ENCODE measurements around the gene ENTPD1.
"Not testable (repeated sequence)": the region's sequence is repeated elsewhere in the genome, so short reads cannot be mapped to it uniquely, and the experiment has no call there.

The ENTPD1 gene, protein sequence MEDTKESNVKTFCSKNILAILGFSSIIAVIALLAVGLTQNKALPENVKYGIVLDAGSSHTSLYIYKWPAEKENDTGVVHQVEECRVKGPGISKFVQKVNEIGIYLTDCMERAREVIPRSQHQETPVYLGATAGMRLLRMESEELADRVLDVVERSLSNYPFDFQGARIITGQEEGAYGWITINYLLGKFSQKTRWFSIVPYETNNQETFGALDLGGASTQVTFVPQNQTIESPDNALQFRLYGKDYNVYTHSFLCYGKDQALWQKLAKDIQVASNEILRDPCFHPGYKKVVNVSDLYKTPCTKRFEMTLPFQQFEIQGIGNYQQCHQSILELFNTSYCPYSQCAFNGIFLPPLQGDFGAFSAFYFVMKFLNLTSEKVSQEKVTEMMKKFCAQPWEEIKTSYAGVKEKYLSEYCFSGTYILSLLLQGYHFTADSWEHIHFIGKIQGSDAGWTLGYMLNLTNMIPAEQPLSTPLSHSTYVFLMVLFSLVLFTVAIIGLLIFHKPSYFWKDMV

DNA sequence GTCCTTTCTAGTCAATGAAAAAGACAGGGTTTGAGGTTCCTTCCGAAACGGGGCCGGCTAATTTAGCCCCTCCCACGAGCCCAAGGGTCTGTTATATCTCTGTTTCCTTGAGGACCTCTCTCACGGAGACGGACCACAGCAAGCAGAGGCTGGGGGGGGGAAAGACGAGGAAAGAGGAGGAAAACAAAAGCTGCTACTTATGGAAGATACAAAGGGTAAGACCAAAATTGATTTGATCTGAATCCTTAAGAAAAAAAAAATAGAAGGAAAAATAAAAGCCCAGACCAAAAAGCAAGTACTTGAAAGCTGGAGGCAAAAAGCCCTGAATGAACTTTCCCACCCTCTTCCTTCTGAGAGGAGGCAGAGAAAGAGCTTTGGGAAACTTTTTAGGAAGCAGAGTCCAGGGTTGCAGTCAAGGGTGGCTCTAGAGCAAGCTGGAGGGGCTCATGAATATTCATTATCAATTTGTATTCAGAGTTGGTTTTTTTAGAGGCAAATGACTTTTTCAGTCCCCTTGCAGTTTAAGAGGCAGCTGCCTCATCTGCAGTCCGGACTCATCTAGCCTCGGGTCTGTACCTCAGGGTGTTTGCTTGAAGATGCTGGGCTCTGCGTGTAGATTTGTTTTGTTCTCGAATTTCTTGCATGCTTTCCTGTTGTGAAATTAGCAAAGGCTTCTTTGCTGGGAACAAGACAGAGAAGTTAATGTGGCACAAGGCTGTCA, at the start of gene ENTPD1:
TSS of gene ENTPD1 (plus strand) at position 123 of the 721 bp plus-strand sequence. CDS start at position 200, 77 bp downstream.
- peak; percentile 8 for DNase-seq

- DNase-seq, result no peak
These were observed 49.4 kb upstream of the ENTPD1 start for GRCh38 chr10:95706573-95706972.

DNA sequence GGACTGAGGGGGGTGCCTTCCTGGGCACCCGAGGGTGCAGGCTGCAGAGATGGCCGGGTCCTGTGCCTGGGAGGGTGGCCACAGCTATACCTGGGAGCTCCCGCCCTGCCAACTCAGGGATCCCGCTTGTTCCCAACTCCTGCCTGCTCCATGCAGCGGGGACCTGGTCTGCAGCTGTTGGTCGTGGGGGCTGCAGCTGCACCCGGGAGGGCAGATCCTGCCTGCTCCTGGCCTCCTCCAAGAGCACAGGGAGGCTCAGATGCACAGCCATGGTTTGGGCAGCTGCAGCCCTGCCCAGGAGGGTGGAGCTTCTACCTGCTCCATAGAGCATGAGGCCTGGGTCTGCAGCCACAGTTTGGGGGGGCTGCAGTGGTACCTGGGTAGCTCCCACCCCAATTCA, 49.0 kb upstream of the ENTPD1 start:
- DNase-seq, result no peak

GRCh38 chr10:95711492-95711891, 44.5 kb upstream of the ENTPD1 start:
- no peak for DNase-seq

DNA sequence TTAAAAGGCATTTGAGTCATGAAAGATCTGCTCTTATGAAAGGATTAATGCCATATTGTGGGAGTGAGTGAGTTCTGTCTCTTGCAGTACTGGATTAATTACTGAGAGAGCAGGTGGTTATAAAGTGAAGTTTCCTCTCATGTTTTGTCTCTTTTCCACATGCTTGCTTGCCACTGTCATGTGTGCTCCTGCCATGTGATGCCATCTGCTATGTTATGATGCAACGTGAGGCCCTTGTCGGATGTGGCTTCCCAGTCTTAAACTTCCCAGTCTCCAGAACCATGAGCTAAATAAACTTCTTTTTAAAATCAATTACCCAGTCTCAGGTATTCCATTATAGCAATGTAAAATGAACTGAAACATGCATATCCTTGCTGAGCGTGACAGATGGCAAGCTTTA, 39.5 kb upstream of the ENTPD1 start:
- no peak for DNase-seq

DNA sequence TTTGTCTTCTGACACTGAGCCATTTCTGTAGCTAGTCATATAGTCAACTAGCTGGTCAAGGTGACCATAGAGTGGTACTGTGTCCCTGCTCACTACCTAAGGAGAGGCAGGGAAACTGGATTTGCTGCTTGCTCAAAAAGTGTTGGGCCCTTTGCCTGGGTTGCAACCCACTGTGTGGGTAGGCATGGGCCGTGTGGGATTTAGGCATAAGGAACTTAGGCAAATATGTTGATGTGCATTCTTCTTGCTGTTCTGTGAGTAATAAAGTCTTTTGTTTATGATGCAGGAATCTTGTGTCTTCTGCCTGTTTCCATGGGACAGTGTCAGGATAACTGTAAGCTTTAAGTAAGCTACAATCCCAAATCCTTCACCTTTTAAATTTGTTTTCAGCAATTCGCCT, 39.1 kb upstream of the ENTPD1 start:
- no peak for DNase-seq

GRCh38 chr10:95720745-95721144, 35.2 kb upstream of the ENTPD1 start:
- not testable (repeated sequence) for DNase-seq

DNA sequence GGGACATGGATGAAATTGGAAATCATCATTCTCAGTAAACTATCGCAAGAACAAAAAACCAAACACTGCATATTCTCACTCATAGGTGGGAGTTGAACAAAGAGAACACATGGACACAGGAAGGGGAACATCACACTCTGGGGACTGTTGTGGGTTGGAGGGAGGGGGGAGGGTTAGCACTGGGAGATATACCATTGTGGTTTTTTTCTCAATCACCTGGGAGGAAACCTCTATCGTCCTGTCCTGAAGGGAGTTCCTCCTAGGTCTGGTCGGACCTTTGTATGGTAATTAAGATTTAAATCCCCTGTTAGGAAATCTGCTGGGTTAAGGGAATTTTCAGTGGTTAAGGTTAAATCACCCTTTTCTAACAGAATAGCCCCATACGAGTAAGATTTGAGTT, 33.5 kb upstream of the ENTPD1 start:
- DNase-seq, result not testable (repeated sequence)

DNA sequence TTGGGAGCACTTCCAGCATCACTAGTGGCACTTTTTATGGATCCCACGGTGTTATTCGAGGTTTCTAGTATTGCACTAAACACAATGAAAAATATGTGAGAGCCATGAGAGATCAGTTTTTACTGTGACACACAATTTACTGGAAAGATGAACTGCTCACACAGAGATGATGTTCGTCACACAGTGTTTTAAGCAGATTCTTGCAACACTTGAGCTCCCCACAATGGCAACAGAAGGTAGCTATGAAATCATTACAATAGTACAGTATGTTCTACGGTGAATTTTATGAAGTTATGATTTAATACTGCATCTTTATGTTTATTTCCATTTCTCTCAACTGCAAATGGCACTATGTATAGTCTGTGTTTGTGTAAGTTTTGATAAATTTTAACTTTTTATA, 27.4 kb upstream of the ENTPD1 start:
- DNase-seq, result no peak

DNA sequence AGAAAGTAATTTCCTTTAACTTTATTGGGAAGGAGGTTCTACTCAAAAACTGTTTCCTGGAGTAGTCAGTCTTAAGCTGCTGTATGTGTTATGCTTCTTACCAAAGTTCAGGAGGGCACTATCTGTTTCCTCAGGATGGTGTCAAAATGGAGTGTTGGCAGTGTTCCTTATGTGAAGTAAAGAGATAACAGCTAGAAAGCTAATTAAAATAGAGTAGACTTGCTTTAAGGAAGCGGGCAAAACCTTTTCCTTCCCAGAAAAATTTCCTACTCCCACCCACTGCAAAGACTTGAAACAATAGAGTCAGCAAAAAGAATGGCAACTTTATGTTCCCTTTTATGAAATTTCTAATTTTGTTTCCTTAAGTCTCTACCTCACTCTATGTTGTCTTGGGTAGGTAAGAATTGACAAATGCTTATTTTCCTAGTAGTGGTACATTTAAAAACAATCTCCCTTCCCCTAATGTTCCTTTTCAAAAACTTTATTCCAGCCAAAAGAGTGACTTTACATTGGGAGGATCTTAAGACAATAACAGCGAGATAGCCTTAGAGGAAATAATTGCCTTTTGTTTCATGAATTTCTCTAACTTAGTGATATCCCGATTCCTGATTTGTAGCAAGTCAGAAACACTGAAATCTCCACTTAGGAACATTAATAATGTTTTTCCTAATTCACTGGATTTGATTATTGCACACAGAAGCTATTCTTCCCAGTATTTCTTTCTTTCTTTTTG, 26.5 kb upstream of the ENTPD1 start:
- DNase-seq, result no peak

GRCh38 chr10:95730233-95730632, 25.7 kb upstream of the ENTPD1 start:
- DNase-seq, result no peak

DNA sequence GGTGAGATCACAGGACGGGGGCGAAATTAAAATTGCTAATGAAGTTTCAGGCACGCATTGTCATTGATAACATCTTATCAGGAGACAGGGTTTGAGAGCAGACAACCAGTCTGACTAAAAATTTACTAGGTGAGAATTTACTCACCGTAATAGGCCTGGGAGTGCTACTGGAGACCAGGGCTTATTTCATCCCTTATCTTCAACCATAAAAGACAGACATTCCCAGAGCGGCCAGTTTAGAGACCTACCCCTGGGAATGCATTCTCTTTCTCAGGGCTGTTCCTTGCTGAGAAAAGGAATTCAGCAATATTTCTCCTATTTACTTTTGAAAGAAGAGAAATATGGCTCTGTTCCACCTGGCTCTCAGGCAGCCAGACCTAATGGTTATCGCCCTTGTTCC, 23.1 kb upstream of the ENTPD1 start:
- not testable (repeated sequence) for DNase-seq

DNA sequence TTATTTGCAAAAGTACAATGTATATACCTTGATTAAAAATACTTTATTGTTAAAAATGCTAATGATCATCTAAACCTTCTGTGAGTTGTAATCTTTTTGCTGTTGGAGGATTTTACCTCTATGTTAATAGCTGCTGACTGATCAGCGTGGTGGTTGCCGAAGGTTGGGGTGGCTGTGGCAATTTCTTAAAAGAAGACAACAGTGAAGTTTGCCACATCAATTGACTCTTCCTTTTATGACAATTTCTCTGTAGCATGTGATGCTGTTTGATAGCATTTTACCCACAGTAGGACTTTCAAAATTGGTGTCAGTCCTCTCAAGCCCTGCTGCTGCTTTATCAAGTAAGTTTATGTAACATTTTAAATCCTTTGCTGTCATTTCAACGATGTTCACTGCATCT, 16.9 kb upstream of the ENTPD1 start:
- no peak for DNase-seq

GRCh38 chr10:95741807-95742467, 14.0 kb upstream of the ENTPD1 start:
- no peak for DNase-seq

DNA sequence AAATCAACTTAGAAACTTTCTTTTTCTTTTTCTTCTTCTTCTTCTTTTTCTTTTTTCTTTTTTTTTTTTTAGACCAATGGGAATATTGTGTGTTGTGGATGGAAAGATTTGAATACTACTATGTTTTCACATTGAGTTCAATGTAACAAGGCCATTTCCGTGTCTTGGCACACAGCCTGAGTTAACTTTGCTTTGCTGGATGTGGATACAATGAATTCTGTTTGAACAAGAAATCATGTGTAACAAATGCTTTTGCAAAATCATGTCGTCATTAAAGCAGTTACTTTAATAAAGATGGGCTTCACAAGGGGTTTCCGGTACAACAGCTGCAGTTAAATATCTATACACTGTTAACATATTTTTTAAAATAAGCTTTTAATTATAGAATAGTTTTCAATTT, 13.5 kb upstream of the ENTPD1 start:
- DNase-seq, result no peak

DNA sequence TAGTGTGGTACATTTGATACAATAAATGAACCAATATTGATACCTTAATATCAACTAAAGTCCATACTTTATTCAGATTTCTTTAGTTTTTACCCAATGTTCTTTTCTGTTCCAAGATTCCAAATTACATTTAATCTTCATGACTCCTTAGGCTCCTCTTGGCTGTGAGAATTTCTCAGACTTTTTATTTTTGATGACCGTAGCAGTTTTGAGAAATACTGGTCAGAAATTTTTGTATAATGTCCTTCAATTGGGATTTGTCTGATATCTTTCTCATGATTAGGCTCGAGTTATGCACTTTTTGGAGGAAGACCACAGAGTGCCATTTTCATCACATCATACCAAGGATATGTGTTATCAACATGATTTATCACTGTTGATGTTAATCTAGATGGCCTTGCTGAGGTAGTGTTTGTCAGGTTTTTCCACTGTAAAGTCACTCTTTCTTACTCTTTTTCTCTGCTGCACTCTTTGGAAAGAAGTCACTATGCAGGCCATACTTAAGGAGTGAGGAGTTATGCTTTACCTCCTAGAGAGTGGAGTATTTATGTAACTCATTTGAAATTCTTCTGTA, 12.9 kb upstream of the ENTPD1 start:
- no peak for DNase-seq

- DNase-seq, result no peak
These were observed 10.5 kb upstream of the ENTPD1 start for GRCh38 chr10:95745501-95745900.

GRCh38 chr10:95748349-95748748, 7.6 kb upstream of the ENTPD1 start:
- no peak for DNase-seq

DNA sequence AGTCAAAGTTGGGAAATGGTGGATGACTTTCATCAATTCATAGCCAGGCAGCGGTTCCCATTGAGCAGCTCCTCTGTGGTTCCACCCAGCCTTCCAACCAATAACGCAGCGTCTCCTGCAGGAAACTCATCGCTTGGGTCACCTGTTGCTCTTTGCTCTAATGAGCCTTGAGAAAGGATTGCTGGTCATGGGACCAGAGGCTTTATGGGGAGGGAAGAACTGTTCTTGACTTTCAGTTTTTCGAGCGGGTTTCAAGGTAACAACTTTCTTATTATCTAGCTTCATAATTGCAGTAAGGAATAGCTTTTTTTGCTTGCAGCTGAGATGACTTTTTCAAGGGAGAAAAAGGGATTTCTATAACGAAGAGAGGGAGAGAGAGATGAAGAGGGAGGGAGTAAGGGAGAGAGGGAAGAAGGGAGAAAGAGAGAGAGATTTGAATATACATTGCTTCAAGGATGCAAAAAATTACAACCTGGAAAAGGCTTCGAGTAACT, 405 bp upstream of the ENTPD1 start:
- DNase-seq, result no peak

GRCh38 chr10:95756809-95757684, 1.1 kb downstream of the ENTPD1 start:
- no peak for DNase-seq

DNA sequence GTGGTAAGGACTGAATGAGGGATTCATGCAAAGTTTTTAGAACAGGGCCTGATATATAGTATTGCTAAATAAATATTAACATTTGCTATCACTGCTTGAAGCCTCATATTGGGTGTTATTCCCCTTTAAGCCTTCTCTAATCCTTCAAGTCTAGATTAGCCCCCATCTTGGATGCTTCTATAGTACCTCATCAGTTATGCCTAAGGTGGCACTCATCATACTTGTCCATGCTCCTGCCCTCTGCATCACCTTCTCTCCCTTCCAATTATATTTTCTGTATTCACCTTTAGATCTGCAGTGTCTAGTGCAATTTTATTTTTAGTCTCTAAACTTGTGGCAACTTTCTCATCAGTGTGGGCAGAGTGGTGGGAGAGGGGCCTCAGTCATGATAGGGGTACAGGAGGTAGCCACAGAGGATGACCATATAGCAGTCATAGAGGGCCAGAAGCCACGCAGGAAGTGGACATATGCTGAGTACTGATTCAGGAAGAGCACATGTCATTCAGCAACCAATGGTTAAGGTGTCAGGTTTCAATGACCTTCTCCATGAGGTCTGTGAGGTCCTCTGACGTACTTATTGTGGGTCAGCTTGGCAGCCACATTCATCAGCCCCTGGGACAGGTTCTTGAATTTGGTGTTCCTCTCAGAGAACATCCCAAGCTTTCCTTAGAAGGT, 2.5 kb downstream of the ENTPD1 start:
- DNase-seq, result no peak

All from CD4-positive, alpha-beta T cell treated with Interleukin-21 for 1 hour (primary cell).